Suprapubic skin (tissue), 3 donors: Measurements from ENCODE around the gene LAMTOR4.

Experiments
- CTCF ChIP-seq, 2 donors: fragments of 200-600 bp in 1 of 2; fragments of 450-650 bp in 1 of 2; sonication (generic) in 1 of 2; IDR thresholded peaks; one replicate each; pipeline ENCODE4 v1.5.1; 2016 to 2019; ENCODE audit warnings: antibody characterized with exemption in 2 of 2, mild to moderate bottlenecking in 1 of 2, moderate library complexity in 1 of 2
- EP300 ChIP-seq: sonication (generic); formaldehyde crosslinking; IDR thresholded peaks from one replicate; pipeline ENCODE4 v1.6.1; 2017; ENCODE audit warnings: antibody characterized with exemption
- POLR2A ChIP-seq, 2 donors: fragments of 450-650 bp; IDR thresholded peaks; one replicate each; pipeline ENCODE4 v1.6.1; 2017; ENCODE audit warnings: antibody characterized with exemption in 2 of 2, mild to moderate bottlenecking in 2 of 2, moderate library complexity in 2 of 2

GRCh38 chr7:100119970-100120732 lies 28.6 kb upstream of the LAMTOR4 start:
- TF ChIP-seq CTCF (IDR thresholded peaks at IDR 0.05) (no peak), POLR2A (IDR thresholded peaks at IDR 0.05) (no peak), EP300 (no peak)
